Activated effector memory CD4-positive, alpha-beta T cell treated with anti-CD3 and anti-CD28 coated beads, Interleukin-2, amount 50 U/mL, for 16 hours (primary cell): Measurements from ENCODE around the gene GFOD1.
"Not testable (repeated sequence)": the region's sequence is repeated elsewhere in the genome, so short reads cannot be mapped to it uniquely, and the experiment has no call there.

Experiments
- DNase-seq: peaks from one replicate; pipeline ENCODE4 v3.0.0-alpha.2; 2020

Gene GFOD1

DNA sequence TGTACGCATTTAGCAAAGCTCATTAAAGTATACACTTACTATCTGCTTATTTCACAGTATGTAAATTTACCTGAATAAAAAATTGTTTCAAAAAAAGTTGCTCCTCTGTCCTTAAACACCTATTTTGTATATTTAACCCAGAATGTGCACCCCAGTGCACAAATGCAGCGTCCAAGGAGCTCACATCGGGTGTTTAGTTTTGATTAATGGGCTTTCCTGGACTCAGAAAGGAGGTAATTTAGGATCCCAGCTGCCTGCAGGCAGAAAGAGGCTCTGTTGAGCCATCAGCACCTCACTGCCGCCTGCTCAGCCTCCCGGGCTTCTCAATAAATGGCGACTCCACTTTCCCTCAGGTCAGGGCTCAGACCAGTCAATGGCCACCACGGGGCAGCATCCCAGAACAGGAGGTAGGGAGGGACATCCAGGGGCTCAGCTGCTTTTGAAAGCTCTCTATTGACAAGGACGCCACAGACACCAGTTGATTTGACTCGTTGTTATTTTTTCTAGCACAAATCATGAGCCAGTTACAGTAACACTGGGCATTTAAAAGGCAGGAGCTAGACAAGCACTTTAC, 88.9 kb downstream of the GFOD1 start:
- no peak for DNase-seq

DNA sequence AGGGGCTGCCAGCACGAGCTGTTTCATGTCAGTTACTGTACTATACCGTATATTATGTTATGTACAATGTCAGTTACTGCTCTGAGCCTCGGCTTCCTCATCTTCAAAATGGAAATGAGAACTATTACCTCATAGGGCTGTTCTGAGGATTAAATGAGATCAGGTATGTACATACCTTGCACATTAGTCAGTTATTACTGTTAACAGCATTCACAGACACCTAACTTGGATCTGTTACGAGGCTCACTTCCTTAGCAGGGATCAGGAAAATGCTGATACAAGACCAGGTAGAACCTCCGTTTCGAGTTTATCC, 89.4 kb downstream of the GFOD1 start:
- DNase-seq, result no peak

DNA sequence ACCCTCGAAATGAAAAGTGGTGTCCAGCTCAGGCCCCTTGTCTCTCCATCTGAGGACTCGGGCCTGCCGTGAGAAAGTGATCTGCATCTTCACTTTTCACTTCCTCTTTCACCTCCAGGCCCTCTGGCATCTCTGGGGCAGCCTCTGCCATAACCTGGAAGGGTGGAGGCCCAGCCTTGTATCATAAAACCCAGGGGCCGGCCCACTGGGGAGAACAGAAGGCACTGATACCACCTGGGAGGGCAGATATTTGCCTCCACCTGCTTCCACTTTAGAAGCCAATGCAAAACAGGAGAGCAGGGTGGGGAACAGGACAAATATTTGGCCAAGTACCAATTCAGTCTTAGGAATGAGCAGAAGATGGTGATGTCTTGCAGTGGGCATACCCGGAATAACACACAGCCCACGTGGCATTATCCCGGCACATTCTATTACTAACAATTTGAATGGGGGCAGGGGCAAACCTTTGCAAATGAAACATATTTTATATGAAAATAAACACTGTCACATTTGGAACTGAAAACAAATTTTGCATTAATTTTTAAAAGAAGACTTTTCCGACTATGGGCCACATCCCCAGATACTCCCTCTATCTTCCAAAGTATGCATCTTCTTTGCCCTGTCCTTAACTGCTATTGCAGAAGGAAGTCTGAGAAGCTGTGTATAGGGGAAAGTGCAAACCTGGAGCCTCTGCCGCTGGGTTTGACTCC, 89.9 kb downstream of the GFOD1 start:
- no peak for DNase-seq

DNA sequence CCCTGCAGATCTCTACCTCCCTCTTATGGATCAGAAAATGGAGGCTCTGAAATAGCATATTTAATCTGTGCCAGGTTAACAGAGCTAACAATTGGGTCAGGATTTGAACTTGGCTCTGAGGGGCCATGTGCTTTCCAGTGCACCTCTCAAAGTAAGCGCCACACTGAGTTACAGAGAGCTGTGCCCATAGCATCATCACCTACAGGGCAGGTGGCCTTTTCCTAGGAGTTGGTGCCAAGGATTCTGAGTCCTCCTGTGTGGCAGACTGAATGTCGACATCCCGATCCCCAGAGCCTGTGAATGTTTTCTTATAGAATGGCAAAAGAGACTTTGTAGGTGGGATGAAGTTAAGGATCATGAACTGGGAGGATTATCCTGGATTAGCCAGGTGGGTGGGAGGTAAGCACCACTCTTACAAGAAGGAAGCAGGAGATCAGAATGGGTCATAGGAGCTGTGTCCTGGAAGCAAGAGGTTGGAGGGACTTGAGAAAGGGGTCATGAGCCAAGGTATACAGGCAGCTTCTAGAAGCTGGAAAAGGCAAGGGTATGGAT, 91.1 kb downstream of the GFOD1 start:
- no peak for DNase-seq

DNA sequence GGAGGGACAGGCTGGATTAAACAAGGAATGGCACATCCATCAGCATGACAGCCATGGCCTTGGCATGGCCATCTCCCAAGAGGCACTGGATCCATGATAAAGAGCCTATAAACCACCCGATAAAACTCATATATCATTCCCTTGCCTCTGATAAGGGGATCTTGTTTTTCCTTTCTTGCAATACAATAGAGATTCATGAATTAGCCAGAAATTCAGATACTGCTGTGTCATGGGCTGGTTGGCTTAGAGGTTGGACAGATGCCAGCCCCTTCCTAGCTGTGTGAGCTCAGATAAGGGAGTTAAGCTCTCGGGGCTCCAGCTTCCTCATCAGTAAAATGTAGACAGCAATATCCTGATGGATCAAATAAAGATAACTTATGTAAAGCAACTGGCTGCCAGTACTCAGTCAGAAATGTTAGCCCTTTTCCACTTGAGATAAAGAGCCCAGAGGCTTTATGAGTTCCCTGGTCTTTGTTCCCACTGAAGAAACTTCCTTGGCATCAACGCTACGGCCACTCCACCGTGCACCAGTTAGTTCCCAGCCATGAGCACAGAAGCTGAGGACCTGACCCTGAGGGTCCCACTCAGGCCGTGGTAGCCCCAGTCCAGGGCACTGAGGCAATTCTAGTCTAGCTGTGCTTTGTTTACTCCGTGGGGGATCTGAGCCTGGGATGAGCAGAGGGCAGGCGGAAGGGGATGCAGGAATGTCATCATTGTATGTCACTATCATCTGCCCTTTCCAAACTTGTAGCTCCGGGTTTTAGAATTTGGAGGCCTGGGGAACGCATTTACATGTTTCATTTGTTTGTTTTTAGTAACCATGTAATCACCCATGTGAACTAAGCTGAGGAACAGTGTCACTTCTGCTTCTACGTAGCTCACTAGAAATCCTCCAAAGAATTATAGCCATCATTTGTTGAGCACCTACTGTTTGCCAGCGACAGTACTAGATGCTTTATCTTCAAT, 91.8 kb downstream of the GFOD1 start:
- no peak for DNase-seq

DNA sequence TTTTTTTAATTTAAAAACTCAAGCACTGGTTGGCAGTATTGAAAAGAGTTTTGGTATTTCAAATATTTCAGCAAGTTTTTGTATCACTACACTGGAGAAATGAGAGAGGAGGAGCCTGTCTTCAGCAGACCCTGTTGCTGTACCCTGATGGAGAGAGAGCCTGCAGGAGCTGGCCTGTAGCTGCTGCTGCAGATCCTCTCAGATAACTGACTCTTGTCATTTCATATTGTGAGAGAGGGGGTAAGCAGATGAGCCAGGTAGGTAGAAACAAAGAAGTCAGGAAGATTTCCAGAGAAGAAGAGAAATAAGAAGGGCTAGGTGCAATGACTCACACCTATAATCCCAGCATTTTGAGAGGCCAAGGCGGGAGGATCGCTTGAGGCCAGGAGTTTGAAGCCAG, 94.9 kb downstream of the GFOD1 start:
- DNase-seq, result no peak

DNA sequence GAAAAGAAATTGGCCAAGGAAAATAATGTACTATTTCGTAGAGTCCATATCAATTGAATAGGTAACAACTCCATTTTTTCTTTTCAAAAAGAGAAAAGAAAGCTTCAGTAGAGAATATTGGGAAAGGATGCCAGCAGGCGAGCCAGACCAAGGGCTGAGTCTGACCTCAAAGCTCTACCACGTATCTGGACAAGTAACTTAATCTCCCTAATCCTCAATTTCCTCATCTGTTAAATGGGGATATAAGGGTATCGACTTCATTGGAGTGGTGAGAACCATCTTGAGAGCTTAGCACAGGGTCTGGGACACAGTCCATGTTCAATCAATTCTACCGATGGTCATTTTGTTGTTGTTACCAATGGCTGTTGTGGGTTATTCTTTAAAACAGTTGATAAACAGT, 95.9 kb downstream of the GFOD1 start:
- DNase-seq, result no peak

DNA sequence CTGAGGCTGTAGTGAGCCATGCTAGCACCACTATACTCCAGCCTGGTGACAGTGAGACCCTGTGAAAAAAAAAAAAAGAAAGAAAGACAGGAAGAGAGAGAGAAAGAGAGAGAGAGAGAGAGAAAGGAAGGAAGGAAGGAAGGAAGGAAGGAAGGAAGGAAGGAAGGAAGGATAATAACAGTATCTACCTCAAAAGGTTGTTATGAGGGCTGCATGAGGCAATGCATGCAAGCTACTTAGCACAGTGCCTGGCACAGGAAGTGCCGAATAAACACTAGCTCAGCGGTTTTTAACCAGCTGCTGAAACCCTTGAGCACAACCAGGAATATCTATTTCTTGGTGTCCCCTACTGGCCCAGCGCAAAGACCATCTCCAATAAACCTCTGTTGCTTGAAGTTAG, 96.7 kb downstream of the GFOD1 start:
- no peak for DNase-seq

DNA sequence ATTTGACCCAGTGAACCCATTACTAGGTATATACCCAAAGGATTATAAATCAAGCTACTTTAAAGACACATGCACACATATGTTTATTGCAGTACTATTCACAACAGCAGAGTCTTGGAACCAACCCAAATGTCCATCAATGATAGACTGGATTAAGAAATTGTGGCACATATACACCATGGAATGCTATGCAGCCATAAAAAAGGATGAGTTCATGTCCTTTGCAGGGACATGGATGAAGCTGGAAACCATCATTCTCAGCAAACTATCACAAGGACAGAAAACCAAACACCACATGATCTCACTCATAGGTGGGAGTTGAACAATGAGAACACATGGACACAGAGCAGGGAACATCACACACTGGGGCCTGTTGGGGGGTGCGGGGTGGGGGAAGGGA, 98.2 kb downstream of the GFOD1 start:
- DNase-seq, result not testable (repeated sequence)

DNA sequence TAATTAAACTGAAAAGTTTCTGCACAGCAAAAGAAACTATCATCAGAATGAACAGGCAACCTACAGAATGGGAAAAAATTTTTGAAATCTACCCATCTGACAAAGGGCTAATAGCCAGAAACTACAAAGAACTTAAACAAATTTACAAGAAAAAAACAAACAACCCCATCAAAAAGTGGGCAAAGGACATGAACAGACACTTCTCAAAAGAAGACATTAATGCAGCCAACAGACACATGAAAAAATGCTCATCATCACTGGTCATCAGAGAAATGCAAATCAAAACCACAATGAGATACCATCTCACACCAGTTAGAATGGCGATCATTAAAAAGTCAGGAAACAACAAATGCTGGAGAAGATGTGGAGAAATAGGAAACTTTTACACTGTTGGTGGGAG, 98.6 kb downstream of the GFOD1 start:
- not testable (repeated sequence) for DNase-seq

DNA sequence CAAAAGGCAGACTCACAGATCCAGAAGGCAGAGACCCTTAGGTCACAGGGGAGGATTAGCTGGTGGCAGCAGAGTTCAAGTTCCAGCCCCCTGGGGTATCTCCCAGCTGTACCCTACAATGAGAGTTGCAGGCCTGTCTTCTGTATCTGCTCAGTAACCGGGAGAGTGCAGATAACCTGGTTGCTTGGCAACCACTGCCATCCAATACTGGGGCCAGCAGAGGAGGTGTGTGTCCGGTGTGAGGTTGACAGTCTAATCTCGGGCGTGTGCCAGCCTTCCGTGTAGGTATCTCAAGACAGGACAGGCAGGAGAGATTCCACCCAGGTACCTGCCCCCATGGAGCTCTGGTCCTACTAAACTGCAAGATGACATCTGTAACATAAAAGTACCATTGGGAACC, 102.4 kb downstream of the GFOD1 start:
- DNase-seq, result no peak

DNA sequence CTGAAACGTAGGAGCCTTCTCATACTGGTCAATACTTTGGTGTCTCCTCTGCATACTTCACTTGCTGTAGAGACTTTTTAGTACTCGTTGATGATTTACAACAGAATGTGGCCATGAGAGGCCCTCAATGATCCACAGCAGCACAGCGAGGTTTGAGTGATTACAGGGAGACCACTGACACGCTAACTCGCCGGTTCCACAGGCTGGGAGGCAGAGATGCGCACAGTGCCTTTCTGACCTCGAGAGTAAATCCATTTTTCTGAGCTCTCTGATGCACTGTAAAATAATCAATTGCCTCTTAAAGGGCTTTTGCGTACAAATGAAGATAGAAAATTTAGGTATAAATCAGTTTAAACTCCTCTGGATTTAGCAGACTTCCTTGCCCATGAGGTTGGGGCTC, 102.9 kb downstream of the GFOD1 start:
- DNase-seq, result no peak

DNA sequence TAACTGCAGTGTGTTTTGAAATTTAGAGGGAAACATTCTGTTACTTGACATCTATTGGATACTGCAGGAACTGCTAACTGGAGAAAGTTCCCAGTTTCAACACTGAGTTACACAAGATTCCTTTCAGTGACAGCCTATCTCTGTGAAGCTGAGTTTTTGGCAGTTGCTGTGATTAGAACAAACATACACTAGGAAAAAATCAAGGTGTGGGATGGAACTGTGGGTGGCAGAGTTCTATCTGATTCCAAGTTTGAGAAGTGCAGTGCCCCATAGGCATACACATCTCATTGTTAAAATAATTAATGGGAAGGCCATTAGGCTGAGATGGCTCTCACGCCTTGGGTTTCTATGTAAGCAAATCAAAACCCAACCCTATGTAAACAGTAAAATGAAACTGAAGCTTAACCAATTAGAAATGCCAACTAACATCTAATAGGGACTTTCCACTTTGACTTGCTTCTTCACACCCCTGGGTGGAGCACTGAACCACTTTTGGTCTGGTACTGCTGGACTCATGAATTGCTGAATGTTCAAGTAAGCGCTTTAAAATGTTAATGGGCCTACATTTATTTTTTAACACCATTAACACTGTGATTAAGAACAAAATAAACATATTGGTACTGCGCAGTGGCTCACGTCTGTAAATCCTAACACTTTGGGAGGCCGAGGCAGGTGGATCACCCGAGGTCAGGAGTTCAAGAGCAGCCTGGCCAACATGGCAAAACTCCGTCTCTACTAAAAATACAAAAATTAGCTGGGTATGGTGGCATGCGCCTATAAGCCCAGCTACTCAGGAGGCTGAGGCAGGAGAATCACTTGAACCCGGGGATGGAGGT, 103.9 kb downstream of the GFOD1 start:
- DNase-seq, result no peak

DNA sequence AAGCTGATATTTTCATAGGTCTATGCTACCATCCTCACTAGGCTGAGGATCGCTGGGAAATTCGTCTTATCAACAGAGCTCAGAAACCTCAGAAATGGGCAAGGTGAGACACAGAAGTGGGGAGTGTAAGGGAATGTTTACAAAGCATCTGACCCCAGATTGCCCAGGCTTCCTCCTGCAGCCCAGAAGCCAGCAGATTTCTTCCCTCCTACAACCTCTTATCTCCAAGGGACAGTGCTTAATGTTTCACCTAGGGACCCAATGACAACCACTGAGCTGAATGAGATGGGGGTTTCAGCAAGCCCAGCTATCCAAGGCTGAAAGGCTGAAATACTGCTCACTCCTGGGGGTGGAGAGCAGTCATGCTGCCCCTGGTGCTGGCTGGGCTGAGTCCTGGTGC, 106.6 kb downstream of the GFOD1 start:
- no peak for DNase-seq

DNA sequence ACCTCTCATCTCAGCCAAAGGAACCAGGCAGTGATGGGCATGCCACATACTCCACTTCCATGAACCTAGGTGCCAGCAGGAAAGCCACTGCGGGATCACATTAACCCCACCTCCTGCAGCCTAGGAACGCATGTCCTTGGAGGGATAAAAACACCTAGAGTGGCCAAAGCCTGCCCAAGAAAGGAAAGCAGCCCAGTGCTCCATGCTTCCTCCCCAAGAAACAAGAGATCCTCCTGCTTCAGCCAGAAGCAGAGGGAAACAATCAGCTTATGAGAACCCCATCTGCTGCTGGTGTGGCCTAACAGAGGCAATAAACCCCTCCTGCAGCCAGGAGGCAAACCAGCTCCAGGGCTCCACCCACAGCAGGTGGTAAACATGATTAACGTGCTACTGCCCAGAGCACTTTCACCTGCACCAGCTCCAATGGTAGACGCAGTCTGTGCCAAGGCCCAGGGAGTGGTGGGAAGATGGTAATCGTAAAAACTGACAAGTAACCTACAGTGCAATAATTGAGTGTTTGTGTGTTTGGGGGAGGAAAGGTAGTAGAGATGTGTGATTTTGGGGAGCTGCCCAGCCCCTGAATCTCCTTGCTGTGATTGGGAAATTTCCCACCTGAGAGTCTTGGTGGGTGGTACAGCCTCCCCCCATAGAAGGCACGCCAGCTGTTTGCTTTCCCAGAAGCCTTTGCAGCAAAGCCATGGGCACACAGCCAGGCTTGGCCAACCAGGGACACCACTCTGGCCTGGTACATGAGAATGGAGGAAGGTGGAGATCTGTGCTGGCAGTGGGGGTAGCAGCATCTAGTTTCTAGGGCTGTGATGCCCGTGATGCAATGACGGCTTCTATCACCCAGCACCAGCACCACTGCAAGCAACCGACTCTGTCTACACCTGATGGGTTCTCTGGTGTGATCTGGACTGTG, 108.5 kb downstream of the GFOD1 start:
- DNase-seq, result no peak

DNA sequence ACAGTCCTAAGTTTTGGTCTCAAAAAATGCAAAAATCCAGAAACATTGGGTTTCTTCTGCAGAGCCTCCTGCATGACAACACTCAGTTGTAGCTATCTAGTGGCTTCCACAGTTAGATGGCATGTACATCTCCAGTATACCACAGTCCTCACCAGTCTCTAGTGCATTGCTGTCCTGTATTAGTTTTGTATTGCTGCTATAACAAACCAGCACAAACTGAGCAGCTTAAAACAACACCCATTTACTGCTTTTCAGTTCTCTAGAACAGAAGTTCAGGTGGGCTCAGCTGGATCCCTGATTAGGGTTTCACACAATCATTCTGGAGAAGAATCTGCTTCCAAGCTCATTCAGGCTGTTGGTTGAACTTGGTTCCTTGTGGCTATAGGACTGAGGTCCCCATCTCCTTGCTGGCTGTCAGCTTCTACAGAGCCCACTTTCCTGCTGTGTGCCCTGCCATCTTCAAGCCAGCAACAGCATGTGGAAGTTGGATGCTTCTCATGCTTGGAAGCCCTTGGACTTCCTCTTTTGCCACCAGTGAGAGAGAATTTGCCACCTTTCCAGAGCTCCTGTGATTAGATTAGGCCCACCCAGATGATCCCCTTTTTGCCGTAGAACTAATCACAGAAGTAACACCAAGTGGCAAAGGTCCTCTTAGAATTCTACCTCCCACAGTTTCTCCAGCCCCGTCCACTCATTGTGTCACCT, 110.2 kb downstream of the GFOD1 start:
- no peak for DNase-seq

DNA sequence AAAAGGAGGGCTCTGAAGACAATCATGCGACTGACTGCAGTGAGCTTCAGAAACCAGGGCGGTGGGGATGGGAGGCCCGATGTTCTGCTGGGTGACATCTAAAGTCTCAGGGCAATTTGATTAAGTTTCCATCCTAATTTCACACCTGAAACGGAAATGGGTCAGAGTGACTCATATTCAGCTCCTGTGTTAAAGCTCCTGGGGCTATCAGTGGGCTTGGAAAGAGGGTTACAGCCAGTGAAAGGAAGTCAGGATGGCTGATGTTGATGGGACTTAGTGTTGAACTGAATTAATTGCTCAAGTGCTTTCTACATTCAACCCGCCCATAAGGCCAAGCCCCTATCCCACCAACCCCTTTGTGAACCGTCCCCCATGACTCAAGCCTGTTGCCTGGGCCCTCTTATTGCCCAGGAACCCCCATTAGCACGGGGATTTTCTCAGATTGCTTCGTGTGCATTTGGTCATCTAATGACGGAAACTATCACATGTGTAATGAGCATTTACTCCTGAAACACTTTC, 112.0 kb downstream of the GFOD1 start:
- DNase-seq, result peak; percentile 72

DNA sequence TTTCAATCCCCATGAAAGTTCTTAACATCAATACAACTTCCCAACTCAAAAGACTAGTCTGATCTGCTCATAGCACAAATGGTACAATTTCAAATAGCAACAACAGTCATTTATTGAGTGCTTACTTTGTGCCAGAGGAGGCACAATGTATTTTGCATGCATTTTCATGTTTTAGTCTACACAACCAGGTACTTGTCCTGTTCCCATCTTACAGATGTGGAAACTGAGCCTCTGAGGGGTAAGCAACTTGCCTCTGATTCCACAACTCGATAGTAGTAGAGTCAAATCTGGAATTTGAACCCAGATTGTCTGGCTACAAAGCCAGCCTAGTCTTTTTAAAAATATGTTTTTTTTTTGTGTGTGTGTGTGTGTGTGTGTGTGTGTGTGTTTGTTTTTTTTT, 113.5 kb downstream of the GFOD1 start:
- DNase-seq, result no peak

DNA sequence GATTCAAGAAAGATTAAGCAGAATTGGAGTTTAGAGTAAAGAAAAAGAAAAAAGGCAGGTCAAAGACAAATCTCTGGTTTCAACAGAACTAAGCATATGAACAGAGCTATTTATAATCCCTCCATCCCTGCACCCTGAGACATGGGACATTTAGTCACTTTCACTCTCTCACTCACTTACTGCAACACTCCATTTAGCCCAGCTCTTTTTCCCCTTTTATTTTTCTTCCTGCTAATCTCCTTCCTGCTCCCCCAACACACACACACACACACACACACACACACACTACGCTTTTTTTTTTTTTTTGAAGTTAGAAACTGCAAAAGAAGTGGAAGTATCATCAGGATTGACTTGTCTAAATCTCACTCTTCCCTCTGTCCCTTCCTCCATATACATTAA, 113.9 kb downstream of the GFOD1 start:
- DNase-seq, result no peak

DNA sequence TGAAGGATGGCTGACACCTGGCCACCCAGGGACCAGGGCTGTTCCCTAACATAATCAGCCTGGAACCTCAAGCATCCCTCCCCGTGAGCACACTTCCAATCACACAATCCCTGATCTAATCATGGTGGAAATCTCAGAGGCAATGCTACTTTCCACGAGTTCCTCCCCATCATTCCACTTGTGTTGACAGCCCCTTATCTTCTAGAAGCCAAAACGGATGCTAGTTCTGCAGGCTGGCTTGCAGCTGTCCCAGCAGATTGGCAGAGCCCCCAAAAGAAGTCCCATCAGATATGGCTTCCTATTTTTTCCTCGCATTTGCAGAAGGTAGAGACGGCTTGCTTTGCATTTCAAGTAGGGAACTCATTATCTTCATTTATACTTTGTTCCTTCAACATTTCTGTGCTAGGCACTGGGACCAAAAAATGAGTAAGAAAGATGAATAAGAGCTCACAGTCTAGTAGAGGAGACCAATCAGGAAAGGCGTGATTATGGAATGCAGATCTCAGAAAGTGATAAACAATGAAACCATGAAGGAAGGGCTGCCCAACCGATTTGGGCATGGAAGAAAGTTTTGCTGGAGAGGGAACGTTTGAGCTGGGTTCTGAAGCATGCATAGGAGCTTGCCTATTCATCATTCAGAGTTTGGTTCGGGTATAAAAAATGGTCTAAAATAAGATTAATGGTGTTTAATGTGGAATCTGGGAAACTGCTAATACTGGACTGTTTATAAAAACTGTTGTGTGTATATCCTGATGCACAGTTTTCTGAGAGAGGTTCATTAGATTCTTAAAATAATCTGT, 114.5 kb downstream of the GFOD1 start:
- DNase-seq, result no peak
